Adrenal gland (tissue), 12 donors: Measurements from ENCODE around the gene SLC6A20. TPM values are rescaled to one million over a fixed set of nuclear protein-coding genes. Genes with fewer than 3 reads are reported as not detected.

Source experiments
- DNase-seq, 7 donors: peaks; one replicate each; pipeline ENCODE4 v3.0.0-alpha.2; 2019 to 2020
- H3K27ac ChIP-seq, 5 donors: fragments of 200-600 bp; sonication (generic) in 4 of 5; 1 replicate in 3 of 5; 2 replicates in 2 of 5; pipeline versions ENCODE4 v1.5.1 to v1.8.0; 2016 to 2020; ENCODE audit warnings: mild to moderate bottlenecking in 1 of 5
- H3K27me3 ChIP-seq: fragments of 200-600 bp; 2 replicates; pipeline ENCODE4 v1.8.0; 2021
- H3K36me3 ChIP-seq, 2 donors: fragments of 200-600 bp; replicated peaks in 1 of 2; 1 replicate in 1 of 2; 2 replicates in 1 of 2; pipeline versions ENCODE4 v1.5.1 to v1.8.0; 2018 to 2022
- H3K4me1 ChIP-seq, 2 donors: fragments of 200-600 bp; replicated peaks in 1 of 2; 1 replicate in 1 of 2; 2 replicates in 1 of 2; pipeline versions ENCODE4 v1.5.1 to v1.8.0; 2018 to 2021
- H3K4me3 ChIP-seq, 4 donors: fragments of 200-600 bp; sonication (generic) in 3 of 4; one replicate each; pipeline ENCODE4 v1.5.1; 2016 to 2018
- H3K9me3 ChIP-seq, 3 donors: fragments of 200-600 bp; sonication (generic) in 1 of 3; replicated peaks in 1 of 3; 1 replicate in 2 of 3; 2 replicates in 1 of 3; pipeline versions ENCODE4 v1.5.1 to v1.8.0; 2016 to 2021
- POLR2A ChIP-seq, 2 donors: fragments of 450-650 bp; IDR thresholded peaks; one replicate each; pipeline ENCODE4 v1.6.1; 2017; ENCODE audit warnings: antibody characterized with exemption in 2 of 2, mild to moderate bottlenecking in 2 of 2, moderate library complexity in 1 of 2
- WGBS, 4 donors: extraction: QIAGEN DNeasy Blood & Tissue Kit in 2 of 4; methylation state at CpG; one replicate each; pipeline versions ENCODE4 v1.1.5 to v1.1.7; 2013 to 2017; 5-methylcytosine and 5-hydroxymethylcytosine counted together
- intact Hi-C, 2 donors: fragments of 100-400 bp; cut with DNase I; formaldehyde crosslinking; loops; one replicate each; pipeline versions ENCODE4 v1.14.1 to v1.15.0; 2022 to 2023
- polyA plus RNA-seq, 3 donors: library from polyadenylated mRNA; stranded (reverse); fragments of 200-250 nt in 2 of 3; fragments of 350-450 nt in 1 of 3; fragmentation: Illumina TruSeq in 1 of 3; extraction: RNeasy Lipid Tissue Mini Kit (QIAGEN cat#74804) in 1 of 3; gene quantifications; one replicate each; pipeline ENCODE4 v1.2.3, GENCODE V29; 2013 to 2014
- total RNA-seq, 9 donors: library from RNA; depleted of rRNA in 4 of 9; stranded (reverse); fragments of >200 nt in 4 of 9; fragments of 120-200 nt in 1 of 9; fragmentation: NEBNext Ultra II Directional in 1 of 9; extraction: Animal tissue kit (Norgen Biotek cat#: 25700) in 1 of 9; gene quantifications; one replicate each; pipeline versions ENCODE4 v1.1.0 to v1.2.4, GENCODE V29; 2013 to 2023
- TF ChIP-seq, protein P1 (sequence below), 6 experiments: fragments of 450-650 bp in 4 of 6; fragments of 200-600 bp in 2 of 6; sonication (generic) in 1 of 6; IDR thresholded peaks; 1 replicate in 5 of 6; 2 replicates in 1 of 6; pipeline versions ENCODE4 v1.5.1 to v1.8.0; 2016 to 2021; ENCODE audit warnings: antibody characterized with exemption in 6 of 6, mild to moderate bottlenecking in 2 of 6, moderate library complexity in 1 of 6
- donor health status: healthy with polysubstance abuse.
- donor health status: Bipolar disorder and iron deficiency.
- donor health status: DM: yes; HTN: yes; CAD: no.
- donor health status: DM: no; HTN: no; CAD: no.
- donor health status: DM: no; HTN: no; CAD: no.
- donor health status: DM: yes; HTN: yes; CAD: no.

Gene SLC6A20
- total and polyA plus RNA-seq, 12 donors: 0.07 to 0.52 (median 0.13) TPM; not detected in 7

DNA sequence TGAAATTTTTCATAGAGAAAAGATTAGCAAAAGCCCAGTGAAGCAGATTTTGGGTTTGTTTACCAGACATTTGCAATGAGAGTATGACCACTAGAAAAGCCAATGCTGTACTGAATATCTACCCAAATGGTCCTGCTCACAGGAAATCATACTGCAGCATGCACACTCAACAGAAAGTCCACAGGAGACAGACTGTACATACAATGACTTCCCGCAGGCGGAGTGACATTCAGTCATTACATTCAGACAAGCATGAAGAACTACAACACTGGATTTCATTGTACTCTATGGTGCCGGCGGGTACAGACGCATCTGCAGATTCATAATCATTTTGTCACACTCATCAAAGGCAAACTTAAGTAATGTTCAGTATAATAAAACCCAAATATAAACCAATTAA, 33.8 kb upstream of the SLC6A20 start:
- WGBS, 4 donors: 85 to 97% (median 90%) methylated on average over 5 of the region's 5 CpGs
- H3K36me3 ChIP-seq: peaks cover 0 to 53% of the 10 kb centered on the region in 2 donors

DNA sequence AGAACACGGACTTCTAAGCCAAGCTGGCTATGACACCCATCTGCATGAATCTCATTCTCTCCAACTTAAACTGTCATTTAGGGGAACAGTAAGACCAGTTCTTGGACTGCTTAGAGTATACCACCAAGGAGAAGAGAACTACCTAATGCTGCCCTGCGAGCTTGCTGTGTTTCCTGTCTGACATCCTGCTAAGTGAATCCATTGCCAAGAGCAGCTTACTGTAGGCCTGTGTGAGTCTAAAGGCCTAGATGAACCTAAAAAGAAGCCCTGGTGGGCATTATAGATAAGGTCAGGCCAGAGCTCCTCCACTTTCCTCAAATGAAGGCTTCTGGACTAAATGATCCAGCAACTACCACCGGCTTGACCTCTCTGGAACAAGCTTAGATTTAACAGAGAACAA, 30.6 kb upstream of the SLC6A20 start:
- no peaks in the 10 kb centered on the region for H3K4me1 ChIP-seq
- no peaks in the 10 kb centered on the region for H3K27me3 ChIP-seq
- 90 to 94% (median 92%) methylated on average over 3 of the region's 3 CpGs for WGBS, 4 donors
- intact Hi-C loops: no loop called here
- peaks cover 0 to 40% of the 10 kb centered on the region in 2 donors for H3K36me3 ChIP-seq
- no peak for DNase-seq
- TF ChIP-seq, protein P1, sequence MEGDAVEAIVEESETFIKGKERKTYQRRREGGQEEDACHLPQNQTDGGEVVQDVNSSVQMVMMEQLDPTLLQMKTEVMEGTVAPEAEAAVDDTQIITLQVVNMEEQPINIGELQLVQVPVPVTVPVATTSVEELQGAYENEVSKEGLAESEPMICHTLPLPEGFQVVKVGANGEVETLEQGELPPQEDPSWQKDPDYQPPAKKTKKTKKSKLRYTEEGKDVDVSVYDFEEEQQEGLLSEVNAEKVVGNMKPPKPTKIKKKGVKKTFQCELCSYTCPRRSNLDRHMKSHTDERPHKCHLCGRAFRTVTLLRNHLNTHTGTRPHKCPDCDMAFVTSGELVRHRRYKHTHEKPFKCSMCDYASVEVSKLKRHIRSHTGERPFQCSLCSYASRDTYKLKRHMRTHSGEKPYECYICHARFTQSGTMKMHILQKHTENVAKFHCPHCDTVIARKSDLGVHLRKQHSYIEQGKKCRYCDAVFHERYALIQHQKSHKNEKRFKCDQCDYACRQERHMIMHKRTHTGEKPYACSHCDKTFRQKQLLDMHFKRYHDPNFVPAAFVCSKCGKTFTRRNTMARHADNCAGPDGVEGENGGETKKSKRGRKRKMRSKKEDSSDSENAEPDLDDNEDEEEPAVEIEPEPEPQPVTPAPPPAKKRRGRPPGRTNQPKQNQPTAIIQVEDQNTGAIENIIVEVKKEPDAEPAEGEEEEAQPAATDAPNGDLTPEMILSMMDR (IDR thresholded peaks at IDR 0.05): no peak
- TF ChIP-seq POLR2A (IDR thresholded peaks at IDR 0.05): no peak
- H3K27ac ChIP-seq: no peak overlapping the region
- no peaks in the 10 kb centered on the region for H3K9me3 ChIP-seq
- no peak overlapping the region for H3K4me3 ChIP-seq

More for the DNA sequence above, 33.8 kb upstream of the SLC6A20 start:
- intact Hi-C loops: no loop called here
- Histone ChIP-seq H3K27ac (no peak overlapping the region), H3K27me3 (no peaks in the 10 kb centered on the region), H3K9me3 (no peaks in the 10 kb centered on the region), H3K4me3 (no peak overlapping the region), H3K4me1 (no peaks in the 10 kb centered on the region)
- DNase-seq: no peak
- TF ChIP-seq, protein P1 (IDR thresholded peaks at IDR 0.05): no peak
- TF ChIP-seq POLR2A (IDR thresholded peaks at IDR 0.05): no peak

DNA sequence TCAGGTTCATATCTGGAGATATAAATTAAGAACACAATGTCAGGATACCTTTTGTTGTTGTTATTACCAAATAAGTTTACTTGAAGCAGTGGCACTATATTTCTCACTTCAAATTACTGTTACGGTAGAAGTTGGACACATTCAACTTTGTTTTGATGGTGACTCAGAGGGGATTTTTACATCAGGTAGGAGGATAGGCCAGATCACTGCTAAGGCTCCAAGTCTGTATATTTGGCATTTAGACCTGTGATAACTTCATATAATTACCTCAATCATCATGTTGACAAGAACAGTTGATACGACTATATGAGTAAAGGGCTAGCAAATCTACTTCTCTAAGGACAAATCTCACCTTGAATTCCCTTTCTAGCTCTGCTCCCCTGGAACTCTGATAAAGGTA, 30.0 kb upstream of the SLC6A20 start:
- WGBS, 4 donors: 85 to 94% (median 92%) methylated on average over 2 of the region's 2 CpGs
- H3K36me3 ChIP-seq: peaks cover 0 to 40% of the 10 kb centered on the region in 2 donors

DNA sequence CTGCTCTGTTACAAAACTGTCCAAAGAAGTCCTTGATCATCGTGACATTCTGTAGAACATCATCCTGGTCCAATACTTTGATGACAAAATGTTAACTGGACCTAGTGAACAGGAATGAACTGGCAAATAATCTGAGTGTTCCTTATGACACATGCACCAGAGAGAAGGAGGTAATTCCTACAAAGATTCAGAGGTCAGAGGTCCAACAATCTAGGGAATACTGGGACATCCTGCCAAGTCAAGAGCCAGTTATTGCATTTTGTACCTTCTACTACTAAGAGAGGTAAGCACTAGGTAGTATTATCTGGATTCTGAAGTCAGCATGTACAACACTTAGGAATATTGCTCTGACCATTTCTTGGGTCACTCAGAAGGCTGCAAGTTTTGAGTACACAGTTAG, 24.8 kb upstream of the SLC6A20 start:
- no peak overlapping the region for H3K27ac ChIP-seq
- no peaks in the 10 kb centered on the region for H3K27me3 ChIP-seq
- WGBS, 4 donors: 95 to 100% (median 98%) methylated on average over 1 of the region's 1 CpG
- DNase-seq: no peak
- peaks cover 14 to 17% of the 10 kb centered on the region in 2 donors for H3K4me1 ChIP-seq
- TF ChIP-seq, protein P1 (IDR thresholded peaks at IDR 0.05): no peak
- TF ChIP-seq POLR2A (IDR thresholded peaks at IDR 0.05): no peak
- no peaks in the 10 kb centered on the region for H3K9me3 ChIP-seq
- H3K36me3 ChIP-seq: peaks cover 0 to 15% of the 10 kb centered on the region in 2 donors
- no peak overlapping the region for H3K4me3 ChIP-seq
- intact Hi-C loops: no loop called here

More for the DNA sequence above, 30.0 kb upstream of the SLC6A20 start:
- intact Hi-C loops: no loop called here
- TF ChIP-seq, protein P1 (IDR thresholded peaks at IDR 0.05): no peak
- no peak for TF ChIP-seq POLR2A (IDR thresholded peaks at IDR 0.05)
- Histone ChIP-seq H3K27me3 (no peaks in the 10 kb centered on the region), H3K27ac (no peak overlapping the region), H3K9me3 (no peaks in the 10 kb centered on the region), H3K4me1 (no peaks in the 10 kb centered on the region), H3K4me3 (no peak overlapping the region)
- DNase-seq: no peak
